MM.1S (cell line): ENCODE measurements around the gene LBH.
A peak's percentile ranks its signal among the peaks of the same experiment; 100 is the strongest.

Source experiments
- DNase-seq: peaks from one replicate; pipeline ENCODE4 v3.0.0-alpha.2; 2015
- H2AFZ ChIP-seq: fragments of 300-600 bp; sonication (generic); 2 replicates; pipeline ENCODE4 v1.6.0; 2016; ENCODE audit warnings: antibody characterized with exemption, low read length
- H3F3A ChIP-seq: fragments of 300-600 bp; sonication (generic); 2 replicates; pipeline ENCODE4 v1.6.1; 2016; ENCODE audit warnings: mild to moderate bottlenecking, antibody characterized with exemption, low read length, moderate library complexity, mixed read lengths; ENCODE audit not compliant: insufficient read depth
- H3K27ac ChIP-seq: fragments of 300-600 bp; sonication (generic); 2 replicates; pipeline ENCODE4 v1.5.1; 2016; ENCODE audit warnings: mild to moderate bottlenecking, low read length
- H3K27me3 ChIP-seq: fragments of 300-600 bp; sonication (generic); replicated peaks from 2 replicates; pipeline ENCODE4 v1.6.0; 2016; ENCODE audit warnings: low read length; ENCODE audit not compliant: insufficient read depth
- H3K36me3 ChIP-seq: fragments of 300-600 bp; sonication (generic); replicated peaks from 2 replicates; pipeline ENCODE4 v1.6.1; 2016; ENCODE audit warnings: mild to moderate bottlenecking, low read length, mixed read lengths; ENCODE audit not compliant: insufficient read depth
- H3K4me1 ChIP-seq: fragments of 300-600 bp; sonication (generic); 2 replicates; pipeline ENCODE4 v1.6.1; 2016; ENCODE audit warnings: low read length, mixed read lengths
- H3K4me2 ChIP-seq: fragments of 300-600 bp; sonication (generic); 2 replicates; pipeline ENCODE4 v1.6.0; 2016; ENCODE audit warnings: low read depth, low read length
- H3K4me3 ChIP-seq: fragments of 300-600 bp; sonication (generic); 2 replicates; pipeline ENCODE4 v1.5.1; 2016; ENCODE audit warnings: low read length, mixed read lengths
- H3K79me2 ChIP-seq: fragments of 300-600 bp; sonication (generic); 2 replicates; pipeline ENCODE4 v1.6.1; 2016; ENCODE audit warnings: mixed run types, low read length, mixed read lengths
- H3K9ac ChIP-seq: fragments of 300-600 bp; sonication (generic); 2 replicates; pipeline ENCODE4 v1.6.1; 2016; ENCODE audit warnings: low read length, mixed read lengths
- H3K9me2 ChIP-seq: fragments of 300-600 bp; sonication (generic); replicated peaks from 2 replicates; pipeline ENCODE4 v1.6.1; 2016; ENCODE audit warnings: mild to moderate bottlenecking, low read length, mixed read lengths; ENCODE audit not compliant: insufficient read depth
- H3K9me3 ChIP-seq: fragments of 300-600 bp; sonication (generic); replicated peaks from 2 replicates; pipeline ENCODE4 v1.6.1; 2016; ENCODE audit warnings: mild to moderate bottlenecking, low read length, mixed read lengths; ENCODE audit not compliant: insufficient read depth
- H4K20me1 ChIP-seq: fragments of 300-600 bp; sonication (generic); 2 replicates; pipeline ENCODE4 v1.6.1; 2016; ENCODE audit warnings: mild to moderate bottlenecking, low read length, moderate library complexity, mixed read lengths; ENCODE audit not compliant: insufficient read depth
- CTCF ChIP-seq: fragments of 300-600 bp; sonication (generic); IDR thresholded peaks from 2 replicates; pipeline ENCODE4 v1.5.1; 2016; ENCODE audit warnings: antibody characterized with exemption, low read length, mixed read lengths
- EZH2 ChIP-seq: fragments of 300-600 bp; sonication (generic); optimal IDR thresholded peaks from 2 replicates; pipeline ENCODE3; 2017; ENCODE audit warnings: low read depth, mild to moderate bottlenecking, antibody characterized with exemption, low read length, mixed read lengths
- EZH2phosphoT487 ChIP-seq: fragments of 300-600 bp; sonication (generic); IDR thresholded peaks from 2 replicates; pipeline ENCODE4 v1.6.1; 2018; ENCODE audit warnings: antibody characterized with exemption, low read length

Gene LBH

DNA sequence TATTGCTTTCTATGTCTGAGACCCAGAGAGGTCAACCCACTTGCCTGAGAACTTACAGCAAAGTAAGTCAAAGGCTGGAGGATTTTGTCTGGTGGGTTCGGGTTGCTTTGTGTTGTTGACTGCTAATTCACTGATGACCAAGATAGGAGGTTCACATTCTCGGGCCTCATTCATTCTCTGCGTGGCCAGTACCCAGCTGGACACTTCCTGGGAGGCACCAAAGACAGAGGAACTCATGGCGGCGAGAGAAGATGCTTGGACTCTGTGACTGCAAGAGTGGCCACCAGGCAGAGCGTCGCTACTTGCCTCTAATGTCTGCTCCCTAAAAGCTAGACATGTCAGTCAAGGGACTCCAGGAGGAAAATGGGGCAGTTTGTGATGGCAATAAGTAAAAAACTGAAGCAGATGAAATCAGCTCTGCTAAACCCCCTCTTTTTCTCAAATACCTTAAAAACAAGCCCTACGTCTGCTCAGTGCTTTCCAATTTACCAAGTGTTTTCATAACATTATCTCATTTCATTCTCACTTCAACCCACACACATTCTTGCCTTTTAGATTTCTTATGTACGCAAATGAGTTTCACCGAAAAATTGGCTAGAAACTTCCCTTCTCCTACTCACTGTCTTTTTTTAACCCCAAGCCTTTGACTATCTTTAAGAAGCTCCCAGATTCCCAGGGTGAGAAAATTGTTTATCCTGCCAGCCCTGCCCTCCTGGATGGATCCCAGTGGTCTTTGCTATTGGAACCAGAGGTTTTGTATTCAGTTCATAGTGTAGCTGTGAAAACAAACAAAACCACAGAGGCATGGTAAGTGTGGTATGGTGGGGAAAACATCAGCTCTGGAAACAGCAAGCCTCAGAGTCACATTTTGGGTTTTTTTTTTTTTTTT lies 4.9 kb upstream of the LBH start:
- Histone ChIP-seq H3K9me2 (no peaks in the 10 kb centered on the region), H3K9me3 (no peaks in the 10 kb centered on the region), H3K4me1 (peaks cover 4% of the 10 kb centered on the region), H3K4me2 (no peak overlapping the region), H3F3A (no peaks in the 10 kb centered on the region), H3K27me3 (no peaks in the 10 kb centered on the region), H3K27ac (no peak overlapping the region), H4K20me1 (no peaks in the 10 kb centered on the region), H2AFZ (no peak overlapping the region), H3K4me3 (no peak overlapping the region), H3K9ac (no peak overlapping the region), H3K36me3 (no peaks in the 10 kb centered on the region), H3K79me2 (no peaks in the 10 kb centered on the region)
- no peak for TF ChIP-seq CTCF
- TF ChIP-seq EZH2phosphoT487 = no peak
- no peak for TF ChIP-seq EZH2
- DNase-seq = no peak

- no peak for DNase-seq
- Histone ChIP-seq H3F3A (no peaks in the 10 kb centered on the region), H3K9me2 (no peaks in the 10 kb centered on the region), H3K36me3 (no peaks in the 10 kb centered on the region), H3K4me3 (no peak overlapping the region), H3K4me1 (peaks cover 4% of the 10 kb centered on the region), H3K27ac (no peak overlapping the region), H3K9me3 (no peaks in the 10 kb centered on the region), H4K20me1 (no peaks in the 10 kb centered on the region), H3K9ac (no peak overlapping the region), H3K79me2 (no peaks in the 10 kb centered on the region), H3K4me2 (no peak overlapping the region), H3K27me3 (peaks cover 22% of the 10 kb centered on the region), H2AFZ (no peak overlapping the region)
- no peak for TF ChIP-seq EZH2phosphoT487
- TF ChIP-seq EZH2 = no peak
- no peak for TF ChIP-seq CTCF
These were observed 1.7 kb upstream of the LBH start for GRCh38 chr2:30229596-30229995.

DNA sequence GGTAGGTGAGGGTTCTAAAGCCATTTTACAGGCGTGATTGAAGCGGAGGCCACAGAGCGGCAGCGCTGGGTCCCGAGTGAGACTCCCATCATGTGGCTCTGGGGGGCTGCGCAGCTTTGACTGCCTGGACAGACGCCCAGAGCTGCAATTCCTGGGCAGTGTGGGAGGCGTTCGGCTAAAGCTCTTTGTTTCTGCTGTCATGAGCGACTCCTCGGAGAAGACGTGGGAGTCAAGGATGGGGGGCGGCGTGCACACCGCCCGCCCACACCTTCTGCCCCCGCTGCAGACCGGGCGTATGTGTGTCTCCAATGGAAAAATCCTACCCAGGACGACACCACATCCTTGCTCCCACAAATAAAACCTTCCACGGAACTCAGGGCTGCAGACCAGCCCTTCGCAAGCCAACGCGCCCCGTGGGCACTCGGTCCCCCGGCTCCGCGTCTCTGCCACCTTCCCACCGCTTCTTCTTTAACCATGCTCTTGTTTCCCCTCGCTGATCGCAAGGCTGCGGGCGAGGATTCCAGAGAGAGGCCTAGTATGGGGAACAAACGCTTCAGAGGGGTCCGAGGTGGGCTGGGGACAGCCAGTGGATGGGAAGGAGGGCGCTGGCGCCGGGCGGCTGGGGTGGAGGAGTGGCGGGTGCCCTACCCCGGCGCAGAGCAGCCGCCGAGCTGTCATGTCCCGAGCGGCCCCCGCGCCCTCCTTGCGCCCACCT lies 680 bp upstream of the LBH start:
- TF ChIP-seq EZH2phosphoT487 (no peak), EZH2 (no peak), CTCF (no peak)
- Histone ChIP-seq H3K4me1 (no peaks in the 10 kb centered on the region), H3K4me3 (peak overlapping the region; percentile 75), H3K27ac (no peak overlapping the region), H3K9me3 (no peaks in the 10 kb centered on the region), H3K9ac (no peak overlapping the region; the same call in 1 of the 2 replicates), H3K9me2 (no peaks in the 10 kb centered on the region), H3K36me3 (no peaks in the 10 kb centered on the region), H4K20me1 (no peaks in the 10 kb centered on the region), H3F3A (no peaks in the 10 kb centered on the region), H3K79me2 (no peaks in the 10 kb centered on the region), H2AFZ (peak overlapping the region; percentile 72), H3K4me2 (peak overlapping the region; percentile 96), H3K27me3 (peaks cover 22% of the 10 kb centered on the region)
- DNase-seq = no peak
